GM19035 (cell line): ENCODE measurements around the gene GALNT17.
"Not testable (repeated sequence)": the region's sequence is repeated elsewhere in the genome, so short reads cannot be mapped to it uniquely, and the experiment has no call there.

Experiments
- ATAC-seq: cut with Tn5 transposase; IDR thresholded peaks from one replicate; pipeline ENCODE4 v1.9.1; 2021; ENCODE audit not compliant: unreplicated experiment

GALNT17 gene

DNA sequence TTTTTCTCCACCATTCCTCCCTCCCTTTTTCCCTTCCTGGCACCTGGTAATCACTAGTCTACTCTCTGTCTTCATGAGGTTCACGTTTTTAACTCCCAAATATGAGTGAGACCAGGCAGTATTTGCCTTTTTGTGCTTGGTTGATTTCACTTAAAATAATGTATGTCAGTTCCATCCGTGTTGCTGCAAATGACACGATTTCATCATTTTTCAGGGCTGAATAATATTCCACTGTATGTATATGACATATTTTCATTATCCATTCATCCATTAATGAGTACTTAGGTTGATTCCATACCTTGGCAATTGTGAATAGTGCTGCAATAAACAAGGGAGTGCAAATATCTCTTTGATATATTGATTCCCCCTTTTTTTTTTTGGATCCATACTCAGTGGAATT, 25.8 kb downstream of the GALNT17 start:
- no peak for ATAC-seq

DNA sequence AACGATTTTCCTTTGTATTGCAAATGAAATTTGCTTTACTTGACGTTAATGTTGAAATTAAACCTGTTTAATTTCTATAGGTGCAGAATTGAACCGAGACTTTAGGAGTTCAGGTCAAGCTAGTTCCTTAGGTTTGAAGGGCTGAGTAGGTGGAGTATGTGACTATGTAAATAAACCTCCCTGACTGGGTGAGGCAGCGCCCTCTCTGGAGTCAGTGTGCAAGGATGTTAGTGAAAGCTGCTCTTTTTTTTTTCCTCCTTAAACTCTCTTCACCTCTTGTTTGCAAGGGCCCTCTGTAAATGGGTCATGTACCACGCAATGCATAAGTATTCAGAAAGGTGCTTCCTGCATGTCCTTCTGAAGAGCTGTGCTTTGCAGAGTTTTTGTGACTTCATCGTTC, 33.8 kb downstream of the GALNT17 start:
- ATAC-seq = no peak

DNA sequence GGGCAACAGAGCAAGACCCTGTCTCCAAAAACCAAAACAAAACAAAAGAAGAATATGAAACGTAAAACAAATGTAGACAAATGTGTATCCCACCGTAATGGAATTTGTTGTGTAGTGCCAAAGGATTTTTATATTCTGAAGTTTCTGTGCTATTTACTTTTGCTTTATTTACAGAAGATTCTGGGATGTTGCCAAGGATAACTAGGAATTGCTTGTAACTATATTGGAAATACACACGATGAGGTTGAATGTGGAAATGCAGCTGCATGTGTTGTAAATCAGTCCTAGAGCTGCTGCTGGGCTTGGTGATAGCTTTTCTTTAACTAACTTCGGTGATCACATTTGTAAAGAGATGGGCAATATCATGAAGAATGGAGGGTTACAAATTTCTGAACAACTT, 39.5 kb downstream of the GALNT17 start:
- ATAC-seq = no peak

DNA sequence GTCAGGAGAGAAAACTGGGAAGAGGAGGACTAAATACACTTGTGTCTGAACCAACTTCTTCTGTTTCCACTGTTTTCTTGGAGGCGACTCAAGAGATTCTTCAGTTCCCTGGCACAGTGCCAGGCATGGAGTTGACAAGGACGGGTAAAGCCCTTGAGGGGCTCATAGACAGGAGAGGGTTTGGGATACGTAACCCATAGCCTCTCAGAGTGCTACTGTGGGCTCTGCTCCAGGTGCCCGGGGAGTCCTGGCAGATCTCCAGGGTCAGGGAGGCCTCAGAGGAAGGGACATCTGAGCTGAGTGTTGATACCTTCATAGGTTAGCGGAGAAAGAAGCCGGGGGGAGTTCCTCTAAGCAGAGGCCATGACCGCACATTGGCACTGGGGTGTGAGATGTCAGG, 42.0 kb downstream of the GALNT17 start:
- no peak for ATAC-seq

DNA sequence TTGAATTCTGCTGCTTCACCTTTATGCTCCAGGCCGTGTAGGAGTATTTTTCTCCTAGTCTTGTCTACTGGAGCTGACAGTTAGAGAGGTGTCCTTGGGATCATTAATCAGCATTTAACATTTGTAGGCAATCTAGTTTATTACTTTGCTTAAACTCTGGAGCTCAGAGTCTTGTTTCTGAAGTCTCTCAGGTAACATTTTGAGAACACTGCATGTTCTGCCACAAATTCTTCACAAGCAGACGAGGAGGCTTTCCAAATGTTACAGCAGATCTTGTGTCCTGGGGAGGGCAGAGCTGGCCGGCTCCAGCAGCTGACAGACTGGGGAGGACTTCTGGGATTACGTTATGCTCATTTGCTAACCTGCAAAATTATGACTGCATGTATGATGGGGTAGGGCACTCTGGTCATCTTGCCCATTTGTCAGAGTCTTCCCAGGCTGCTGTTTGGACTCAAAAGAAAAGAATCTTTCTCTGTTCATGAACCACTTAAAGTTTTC, 50.5 kb downstream of the GALNT17 start:
- no peak for ATAC-seq

DNA sequence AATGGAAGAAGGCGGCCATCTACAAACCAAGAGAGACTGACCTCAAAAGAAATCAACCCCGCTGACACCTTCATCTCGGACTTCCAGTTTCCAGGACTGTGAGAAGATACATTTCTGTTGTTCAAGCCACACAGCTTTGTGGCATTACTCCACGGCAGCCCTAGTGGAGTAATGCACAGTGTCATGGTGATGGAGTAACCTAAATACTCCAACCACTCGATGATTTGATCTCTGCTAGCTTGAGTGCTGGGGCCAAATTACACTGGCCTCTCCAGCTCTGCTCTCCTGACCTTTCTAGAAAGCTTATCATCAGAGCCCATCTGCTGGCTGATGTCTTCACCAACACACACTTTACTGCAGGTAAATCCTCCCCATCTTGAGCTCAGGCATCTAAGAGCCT, 52.2 kb downstream of the GALNT17 start:
- no peak for ATAC-seq

DNA sequence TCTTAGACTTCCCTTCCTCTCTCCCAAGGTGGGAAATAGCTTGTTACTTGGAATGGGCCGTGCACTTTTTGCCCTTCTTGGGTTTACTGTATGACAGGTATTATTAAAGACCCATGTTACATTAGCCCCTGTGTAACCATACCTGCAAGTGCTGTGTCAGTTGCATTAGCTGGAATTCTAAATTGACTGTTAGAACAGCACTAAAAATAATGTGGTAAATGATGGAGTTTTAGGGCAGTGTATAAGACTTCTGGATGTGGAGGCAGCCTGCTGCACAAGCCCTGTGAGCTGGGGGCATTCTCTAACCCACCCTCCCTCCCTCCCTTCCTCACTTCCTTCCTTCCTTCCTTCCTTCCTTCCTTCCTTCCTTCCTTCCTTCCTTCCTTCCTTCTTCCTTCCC, 52.7 kb downstream of the GALNT17 start:
- ATAC-seq = no peak

DNA sequence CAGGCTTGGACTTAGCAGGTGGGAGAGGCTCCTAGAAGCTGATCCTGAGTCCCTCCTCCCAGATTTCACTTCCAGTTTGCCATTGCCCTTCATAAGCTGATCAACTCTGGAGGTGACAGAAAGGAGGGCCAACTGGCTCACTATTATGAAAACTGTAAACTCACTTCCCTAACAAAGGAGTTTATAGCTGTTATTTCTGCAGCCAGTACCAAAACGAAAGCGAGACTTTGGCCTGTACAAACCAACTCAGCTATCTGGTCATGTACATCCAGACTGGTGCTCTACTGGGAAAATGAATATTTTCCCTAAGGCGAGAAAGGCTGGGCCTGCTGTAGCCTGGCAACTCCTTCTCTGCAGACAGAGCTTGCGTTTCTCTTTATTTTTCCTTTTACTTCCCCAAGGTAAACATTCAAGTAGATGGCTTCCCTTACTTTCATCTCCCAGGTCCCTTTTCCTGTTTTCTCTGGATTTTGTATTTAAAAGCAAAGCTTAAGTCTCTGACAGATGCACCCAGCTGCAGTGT, 54.7 kb downstream of the GALNT17 start:
- ATAC-seq = no peak

DNA sequence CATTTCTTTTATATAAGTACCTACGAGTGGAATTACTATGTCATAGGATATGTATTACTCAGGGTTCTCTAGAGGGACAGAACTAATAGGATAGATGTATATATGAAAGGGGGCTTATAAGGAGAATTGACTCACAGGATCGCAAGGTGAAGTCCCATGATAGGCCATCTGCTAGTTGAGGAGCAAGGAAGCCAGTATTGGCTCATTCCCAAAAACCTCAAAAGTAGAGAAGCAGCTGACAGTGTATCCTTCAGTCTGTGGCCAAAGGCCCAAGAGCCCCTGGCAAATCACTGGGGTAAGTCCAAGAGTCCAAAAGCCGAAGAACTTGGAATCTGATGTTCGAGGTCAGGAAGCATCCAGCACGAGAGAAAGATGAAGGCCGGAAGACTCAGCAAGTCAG, 59.8 kb downstream of the GALNT17 start:
- ATAC-seq = no peak

DNA sequence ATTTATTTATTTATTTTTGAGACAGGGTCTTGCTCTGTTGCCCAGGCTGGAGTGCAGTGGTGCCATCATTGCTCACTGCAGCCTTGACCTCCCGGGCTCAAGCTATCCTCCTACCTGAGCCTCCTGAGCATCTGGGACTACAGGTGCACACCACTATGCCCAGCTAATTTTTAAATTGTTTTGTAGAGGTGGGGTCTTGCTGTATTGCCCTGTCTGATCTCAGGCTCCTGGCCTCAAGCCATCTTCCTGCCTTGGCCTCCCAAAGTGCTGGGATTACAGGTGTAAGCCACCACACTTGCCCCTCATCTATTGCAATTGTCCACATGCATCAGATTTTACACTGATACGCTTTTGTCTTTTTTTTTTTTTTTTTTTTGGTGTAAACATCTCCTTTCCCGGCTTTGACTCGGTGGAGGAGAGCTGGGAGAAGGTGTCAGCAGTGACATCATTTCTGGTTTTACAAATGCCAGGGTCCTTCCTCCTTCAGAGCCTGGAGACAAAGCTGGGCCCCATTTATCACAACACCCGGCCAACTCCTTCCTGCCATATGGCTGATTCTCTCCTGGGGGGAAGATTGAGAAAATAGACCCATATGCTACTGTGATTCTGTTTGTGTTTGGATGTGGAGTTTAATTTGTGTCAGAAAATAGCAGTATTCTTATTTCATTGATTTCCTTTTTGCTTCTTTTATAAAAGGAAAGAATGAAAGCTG, 61.3 kb downstream of the GALNT17 start:
- no peak for ATAC-seq

DNA sequence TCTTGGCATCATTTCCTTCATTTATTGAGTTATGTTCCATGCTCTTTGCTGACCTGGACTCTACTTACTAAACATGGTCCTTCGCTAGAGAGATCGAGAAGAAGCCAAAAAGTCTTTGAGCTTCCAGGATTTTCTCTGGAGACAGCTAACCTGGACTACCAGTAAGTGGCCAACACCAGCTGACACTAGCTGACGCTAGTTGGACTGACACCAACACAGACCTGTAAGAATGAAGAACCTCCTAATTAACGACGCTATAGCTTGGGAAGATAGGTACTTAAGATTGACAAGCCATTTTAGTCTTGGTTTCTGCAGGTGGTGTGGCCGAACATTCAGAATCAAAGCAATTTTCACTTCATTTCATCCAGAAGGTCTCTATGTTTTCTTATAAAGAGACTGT, 66.4 kb downstream of the GALNT17 start:
- ATAC-seq = no peak

DNA sequence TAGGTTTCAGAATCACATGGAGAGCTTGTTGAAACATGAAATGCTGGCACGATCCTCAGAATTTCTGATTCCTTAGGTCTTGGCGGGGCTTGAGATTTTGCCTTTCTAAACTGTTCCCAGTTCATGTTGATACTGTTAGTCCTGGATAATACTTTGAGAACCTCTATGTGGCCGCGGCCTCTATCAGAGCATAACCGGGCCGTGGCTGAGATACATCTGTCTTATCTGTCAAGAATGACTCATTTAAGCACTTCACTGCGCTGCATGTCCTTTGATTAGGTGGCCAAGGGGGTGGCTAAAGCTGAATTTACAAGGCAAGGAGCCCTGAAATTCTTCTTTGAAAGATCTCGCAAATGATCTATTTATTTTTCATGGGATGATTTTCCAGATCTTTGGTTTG, 66.9 kb downstream of the GALNT17 start:
- ATAC-seq = no peak

DNA sequence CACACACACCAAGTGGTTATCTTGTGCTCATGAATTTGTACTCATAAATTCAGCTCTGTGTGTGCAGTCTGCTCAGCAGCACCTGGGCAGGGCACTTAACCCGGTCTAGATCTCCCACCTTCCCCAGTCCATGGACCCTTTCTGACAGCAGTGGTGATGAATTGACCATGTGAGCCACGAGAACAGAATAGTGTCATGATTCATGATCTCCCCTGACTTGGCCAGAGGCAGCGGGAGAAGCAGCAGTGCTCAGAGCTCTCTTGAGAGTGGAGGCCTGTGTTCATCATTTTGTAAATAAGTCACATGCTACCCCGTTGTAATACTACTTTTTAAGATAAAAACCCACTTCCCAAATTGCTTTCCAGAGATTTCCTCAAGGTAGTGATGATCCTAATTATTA, 74.2 kb downstream of the GALNT17 start:
- no peak for ATAC-seq

DNA sequence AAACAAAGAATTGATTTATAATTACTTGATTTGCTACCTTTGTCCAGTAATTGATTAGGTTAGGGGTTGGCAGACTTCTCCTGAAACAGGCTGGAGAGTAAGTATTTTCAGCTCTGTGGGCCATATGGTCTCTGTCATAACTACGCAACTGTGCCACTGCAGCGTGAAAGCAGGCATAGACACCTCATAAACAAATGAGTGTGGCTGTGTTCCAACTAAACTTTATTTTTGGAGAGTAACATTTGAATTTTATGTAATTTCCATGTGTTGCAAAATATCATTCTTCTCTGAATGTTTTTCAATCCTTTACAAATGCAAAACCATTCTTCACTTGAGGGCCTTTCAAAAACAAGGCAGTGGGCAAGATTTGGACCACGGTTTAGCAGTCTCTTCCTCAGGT, 76.9 kb downstream of the GALNT17 start:
- ATAC-seq = no peak

DNA sequence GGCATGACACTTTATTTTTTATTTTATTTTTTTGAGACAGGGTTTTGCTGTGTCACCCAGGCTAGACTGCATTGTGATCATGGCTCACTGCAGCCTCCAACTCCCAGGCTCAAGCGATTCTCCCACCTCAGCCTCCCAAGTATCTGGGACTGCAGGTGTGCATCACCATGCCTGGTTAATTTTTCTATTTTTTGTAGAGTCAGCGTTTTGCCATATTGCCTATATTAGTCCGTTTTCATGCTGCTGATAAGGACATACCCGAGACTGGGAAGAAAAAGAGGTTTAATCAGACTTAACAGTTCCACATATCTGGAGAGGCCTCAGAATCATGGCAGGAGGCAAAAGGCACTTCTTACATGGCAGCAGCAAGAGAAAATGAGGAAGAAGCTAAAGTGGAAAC, 77.5 kb downstream of the GALNT17 start:
- ATAC-seq = not testable (repeated sequence)

DNA sequence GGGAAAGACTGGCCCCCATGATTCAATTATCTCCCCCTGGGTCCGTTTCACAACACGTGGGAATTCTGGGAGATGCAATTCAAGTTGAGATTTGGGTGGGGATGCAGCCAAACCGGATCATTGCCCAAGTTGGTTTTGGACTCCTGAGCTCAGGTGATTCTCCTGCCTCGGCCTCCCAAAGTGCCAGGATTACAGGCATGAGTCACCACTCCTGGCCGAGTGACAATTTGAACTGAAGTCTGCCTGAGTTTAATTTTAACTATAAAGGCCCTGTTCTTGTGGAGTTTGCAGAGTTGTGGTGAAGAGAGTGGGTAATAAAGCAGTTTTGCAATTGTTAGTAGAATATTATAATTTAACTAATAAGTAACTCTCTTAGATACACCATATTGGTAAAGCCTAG, 78.3 kb downstream of the GALNT17 start:
- no peak for ATAC-seq

DNA sequence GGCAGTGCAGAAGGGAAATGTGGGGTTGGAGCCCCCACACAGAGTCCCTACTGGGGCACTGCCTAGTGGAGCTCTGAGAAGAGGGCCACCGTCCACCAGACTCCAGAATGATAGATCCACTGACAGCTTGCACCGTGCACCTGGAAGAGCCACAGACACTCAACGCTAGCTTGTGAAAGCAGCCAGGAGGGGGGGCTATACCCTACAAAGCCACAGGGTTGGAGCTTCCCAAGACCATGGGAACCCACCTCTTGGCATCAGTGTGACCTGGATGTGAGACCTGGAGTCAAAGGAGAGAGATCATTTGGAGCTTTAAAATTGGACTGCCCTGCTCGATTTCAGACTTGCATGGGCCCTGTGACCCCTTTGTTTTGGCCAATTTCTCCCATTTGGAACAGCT, 80.5 kb downstream of the GALNT17 start:
- not testable (repeated sequence) for ATAC-seq

DNA sequence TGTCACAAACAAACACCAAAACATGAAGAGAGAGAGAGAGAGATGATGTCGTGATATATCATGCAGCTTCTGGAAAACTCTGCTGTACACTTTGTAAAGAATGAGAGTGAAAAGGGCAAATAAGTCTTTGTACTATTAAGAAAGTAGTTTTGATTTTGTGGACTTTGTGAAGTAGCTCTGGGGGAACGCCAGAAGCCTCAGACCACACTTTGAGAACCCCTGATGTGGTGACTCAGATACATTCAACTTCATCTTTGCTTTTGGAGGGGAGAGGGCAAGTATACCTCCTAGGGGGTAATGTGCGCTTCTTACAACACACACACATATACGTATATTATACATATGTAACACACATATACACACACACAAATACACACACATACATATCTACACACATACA, 84.3 kb downstream of the GALNT17 start:
- ATAC-seq = no peak

DNA sequence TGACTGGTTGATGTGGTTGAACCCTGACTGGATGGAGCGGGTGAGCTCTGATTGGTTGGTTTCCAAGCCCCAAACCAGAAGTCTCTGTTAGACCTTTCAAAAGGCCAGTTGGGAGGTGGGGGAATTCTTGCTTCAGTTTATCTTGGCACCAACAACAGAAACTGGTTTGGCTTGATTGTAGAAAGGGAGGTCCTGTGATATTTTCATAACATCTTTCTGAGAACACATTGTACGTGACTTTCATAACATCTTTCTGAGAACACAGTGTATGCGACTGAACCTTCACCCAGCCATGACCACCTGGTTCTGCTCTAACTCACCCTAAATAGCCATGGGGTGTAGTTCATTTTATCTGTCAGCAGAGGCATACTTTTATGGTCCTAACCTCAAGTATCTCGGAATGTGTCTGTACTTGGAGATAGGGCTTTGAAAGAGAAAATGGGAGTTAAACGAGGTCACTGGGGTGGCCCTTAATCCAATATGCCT, 88.3 kb downstream of the GALNT17 start:
- no peak for ATAC-seq

DNA sequence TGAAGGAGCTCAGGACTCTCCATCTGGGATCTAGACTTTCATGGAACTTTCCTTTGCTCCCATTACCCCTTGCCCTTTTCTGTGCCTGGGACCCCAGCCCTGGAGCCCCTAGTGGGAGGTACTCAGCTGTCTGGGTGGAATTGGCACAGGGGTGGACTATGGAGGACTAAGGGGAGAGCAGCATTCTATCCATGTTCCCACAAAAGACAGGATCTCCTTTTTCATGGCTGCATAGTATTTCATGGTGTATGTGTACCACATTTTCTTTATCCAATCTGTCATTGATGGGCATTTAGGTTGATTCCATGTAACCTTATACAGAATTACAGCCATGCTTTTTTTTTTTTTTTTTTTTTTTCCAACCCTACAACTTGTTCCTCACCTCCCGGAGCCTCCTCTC, 89.1 kb downstream of the GALNT17 start:
- no peak for ATAC-seq

DNA sequence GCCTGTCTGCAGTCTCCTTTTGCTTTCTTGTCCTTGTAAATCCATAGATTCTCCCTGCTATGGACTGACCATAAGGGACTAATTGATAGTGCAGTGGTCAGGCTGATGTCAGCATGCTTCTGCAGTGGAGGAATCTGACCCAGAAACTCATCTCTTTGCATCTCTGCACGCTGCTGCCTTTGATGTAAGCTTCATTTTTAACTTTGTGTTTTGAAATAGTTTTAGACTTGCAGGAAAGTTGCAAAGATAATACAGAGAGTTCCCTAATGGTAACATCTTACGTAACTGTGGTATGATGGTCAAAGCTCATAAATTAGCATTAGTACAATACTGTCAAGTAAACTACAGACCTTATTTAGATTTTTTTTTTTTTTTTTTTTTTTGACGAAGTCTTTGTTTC, 89.6 kb downstream of the GALNT17 start:
- no peak for ATAC-seq

DNA sequence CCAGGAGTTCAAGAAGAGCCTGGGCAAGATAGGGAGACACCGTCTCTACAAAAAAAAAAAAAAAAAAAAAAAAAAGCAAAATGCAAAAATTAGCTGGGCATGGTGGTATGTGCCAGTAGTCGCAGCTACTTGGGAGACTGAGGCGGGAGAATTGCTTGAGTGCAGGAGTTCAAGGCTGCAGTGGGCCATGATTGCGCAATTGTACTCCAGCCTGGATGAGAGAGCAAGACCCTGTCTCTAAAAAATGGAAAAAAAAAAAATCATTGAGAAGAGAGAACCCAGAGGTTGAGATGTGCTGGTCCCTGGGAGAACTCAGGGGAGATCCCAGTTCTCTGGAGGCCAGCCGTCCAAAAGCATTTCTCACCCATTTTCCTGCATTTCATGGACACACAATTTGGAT, 95.2 kb downstream of the GALNT17 start:
- no peak for ATAC-seq

DNA sequence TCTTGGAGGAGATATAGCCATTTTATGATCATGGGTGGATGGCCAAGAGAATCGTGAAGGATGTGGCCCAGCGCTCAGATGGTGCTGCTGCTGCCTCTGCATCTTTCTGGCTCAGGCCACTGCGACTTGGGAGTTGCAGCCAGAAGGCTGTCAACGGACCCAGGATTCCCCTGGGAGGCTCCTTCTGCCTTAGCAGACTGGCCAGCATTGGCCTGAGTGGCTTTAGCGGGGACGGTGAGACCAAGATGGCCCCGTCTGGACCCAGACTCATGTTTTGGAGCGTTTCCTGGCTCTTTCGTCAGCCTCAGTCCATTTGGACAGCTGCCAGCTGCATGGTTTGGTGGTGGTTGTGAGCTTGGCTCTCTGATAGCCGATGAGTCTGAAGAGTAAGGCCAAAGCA, 97.2 kb downstream of the GALNT17 start:
- ATAC-seq = no peak
